Endothelial cell of hepatic sinusoid (primary cell): ENCODE results near the gene SLIT1.

Experiments
- in situ Hi-C: cut with HindIII; loops from 2 replicates; pipeline ENCODE4 v1.10.0; 2017; ENCODE audit warnings: low sequenced_read_pairs

The SLIT1 gene

GRCh38 chr10:97204826-97205679 lies 19.3 kb upstream of the SLIT1 start:
- in situ Hi-C loops, result no loop called here

- in situ Hi-C loops, result no loop called here
Observed at GRCh38 chr10:97203220-97203619, 17.5 kb upstream of the SLIT1 start.

GRCh38 chr10:97200616-97201015 lies 14.9 kb upstream of the SLIT1 start:
- in situ Hi-C loops, result no loop called here

- in situ Hi-C loops, result no loop called here
Observed at GRCh38 chr10:97199152-97199551, 13.4 kb upstream of the SLIT1 start.

DNA sequence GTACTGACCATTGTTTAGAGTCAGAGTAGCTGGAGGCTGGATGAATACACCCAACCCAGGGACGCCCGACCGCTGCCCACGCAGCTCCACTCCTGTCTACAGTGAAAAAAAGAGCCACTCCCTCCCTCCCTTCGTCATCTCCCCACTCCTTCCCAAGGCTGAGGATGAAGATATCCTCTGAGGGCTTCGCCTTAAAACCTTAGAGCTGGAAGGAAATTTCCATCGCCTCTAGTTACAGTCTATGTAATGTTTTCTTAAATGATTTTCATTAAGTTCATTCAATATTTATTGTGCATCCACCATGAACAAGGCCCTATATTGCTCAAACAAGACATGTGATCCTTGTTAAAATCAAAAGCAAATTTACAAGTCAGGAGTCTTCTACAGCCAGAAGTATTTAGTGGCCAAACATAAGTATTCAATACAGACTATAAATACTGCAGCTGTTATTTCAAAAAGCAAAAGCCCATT lies 11.3 kb upstream of the SLIT1 start:
- in situ Hi-C loops, result no loop called here

- in situ Hi-C loops, result no loop called here
Observed at GRCh38 chr10:97196223-97197029, 10.7 kb upstream of the SLIT1 start.

DNA sequence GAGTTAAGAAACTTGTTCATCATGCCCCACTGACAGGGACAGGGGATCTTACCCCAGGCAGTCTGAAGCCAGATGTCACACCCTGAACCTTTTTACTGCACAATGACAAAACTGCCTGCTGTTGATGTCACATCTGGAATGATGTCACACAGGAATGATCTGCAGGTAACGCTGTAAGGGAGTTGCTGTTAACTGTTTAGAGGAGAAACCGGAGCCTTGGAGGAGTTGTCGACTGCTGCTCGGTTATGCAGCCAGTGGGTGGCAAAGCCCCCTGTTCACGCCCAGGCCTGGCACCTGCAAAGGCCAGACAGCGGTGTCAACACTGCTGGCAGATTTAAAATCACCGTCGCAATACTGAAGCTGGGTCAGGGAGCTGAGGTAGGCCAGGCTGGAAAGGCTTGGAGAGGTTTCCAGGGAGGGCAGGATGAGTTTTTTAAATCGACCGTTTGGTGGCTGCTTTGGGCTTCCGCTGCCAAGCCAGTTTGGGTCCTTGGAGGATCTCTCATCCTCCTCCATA lies 10.0 kb upstream of the SLIT1 start:
- in situ Hi-C loops, result no loop called here

DNA sequence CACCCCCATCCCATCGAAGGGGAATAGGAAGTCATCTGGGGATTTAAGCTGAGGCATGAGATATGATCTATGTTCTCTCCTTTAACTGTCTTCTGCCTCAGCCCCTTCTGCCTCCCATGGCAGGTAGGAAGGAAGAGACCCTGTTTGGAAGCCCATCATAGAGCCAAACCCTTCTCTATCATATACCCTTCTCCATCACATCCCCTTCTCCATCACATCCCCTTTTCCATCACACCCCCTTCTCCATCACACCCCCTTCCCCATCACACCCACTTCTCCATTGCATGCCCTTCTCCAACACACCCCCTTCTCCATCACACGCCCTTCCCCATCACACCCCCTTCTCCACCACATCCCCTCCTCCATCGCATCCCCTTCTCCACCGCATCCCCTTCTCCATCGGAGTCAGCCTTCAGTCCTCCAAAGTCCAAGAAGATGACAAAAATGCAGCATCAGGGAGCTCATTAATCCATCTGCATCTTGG lies 7.2 kb upstream of the SLIT1 start:
- in situ Hi-C loops, result no loop called here

DNA sequence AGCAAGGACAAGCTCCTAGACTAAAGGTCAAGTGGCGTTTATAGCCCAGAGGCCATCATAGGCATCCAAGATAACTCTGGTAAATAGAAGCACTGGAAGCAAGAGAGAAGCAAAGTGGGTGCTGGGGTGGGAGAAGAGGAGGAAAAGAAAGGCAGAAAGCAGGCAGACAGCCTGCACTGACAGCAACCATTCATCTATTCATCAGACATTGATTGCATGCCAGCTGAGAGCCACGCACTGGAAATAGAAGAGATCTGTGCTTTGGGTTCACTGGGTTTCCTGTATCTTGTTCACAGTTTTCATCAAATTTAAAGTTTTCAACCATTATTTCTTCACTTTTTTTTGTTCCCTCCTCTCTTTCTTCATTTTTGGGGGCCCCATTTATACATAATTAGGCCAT lies 4.7 kb upstream of the SLIT1 start:
- in situ Hi-C loops, result no loop called here

DNA sequence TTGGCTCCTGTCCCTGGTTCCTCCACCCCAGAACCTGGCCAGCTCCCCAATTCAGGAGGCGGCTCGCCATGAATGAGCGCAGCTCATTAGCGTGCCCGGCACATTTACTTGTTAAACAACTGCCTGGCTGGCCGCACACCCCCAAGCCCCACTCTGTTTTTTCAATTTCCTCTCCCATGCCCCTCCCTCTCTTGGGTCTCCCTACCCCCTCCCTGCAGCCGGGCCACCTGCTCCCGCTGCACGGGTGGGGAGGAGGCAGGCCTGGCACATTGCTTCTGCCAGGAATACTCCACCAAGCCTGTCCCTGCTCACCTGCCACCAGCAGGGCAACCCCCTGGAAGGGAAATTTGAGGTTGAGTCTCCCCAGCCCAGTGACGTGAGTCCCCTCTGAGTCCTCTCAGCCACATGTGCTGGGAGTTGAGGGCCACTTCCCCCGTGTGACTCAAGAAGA lies 2.5 kb upstream of the SLIT1 start:
- in situ Hi-C loops, result no loop called here

GRCh38 chr10:97186911-97187310 lies 1.2 kb upstream of the SLIT1 start:
- in situ Hi-C loops, result no loop called here

GRCh38 chr10:97184971-97185325 lies 811 bp downstream of the SLIT1 start:
- in situ Hi-C loops, result no loop called here

DNA sequence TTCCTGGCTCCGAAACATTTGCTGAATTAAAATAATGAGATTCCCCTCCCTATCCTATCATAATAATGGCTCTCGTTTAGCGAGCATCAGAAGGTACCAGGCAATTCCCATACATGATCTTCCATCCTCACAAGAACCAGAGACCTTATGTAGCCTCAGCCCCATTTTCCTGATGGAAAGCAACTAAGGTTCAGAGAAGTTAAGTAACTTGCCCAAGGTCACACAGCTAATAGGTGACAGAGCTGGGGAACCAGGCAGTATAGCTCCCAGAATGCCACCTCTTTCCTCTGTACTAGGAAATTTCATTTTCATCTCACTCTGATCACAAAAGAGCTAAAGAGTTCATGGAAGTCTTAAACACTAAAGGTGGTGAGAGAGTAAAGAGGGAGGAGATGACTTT lies 2.4 kb downstream of the SLIT1 start:
- in situ Hi-C loops, result no loop called here

GRCh38 chr10:97182288-97182990 lies 3.3 kb downstream of the SLIT1 start:
- in situ Hi-C loops, result no loop called here

GRCh38 chr10:97180986-97181385 lies 4.8 kb downstream of the SLIT1 start:
- in situ Hi-C loops, result no loop called here

GRCh38 chr10:97180363-97180755 lies 5.4 kb downstream of the SLIT1 start:
- in situ Hi-C loops, result no loop called here

DNA sequence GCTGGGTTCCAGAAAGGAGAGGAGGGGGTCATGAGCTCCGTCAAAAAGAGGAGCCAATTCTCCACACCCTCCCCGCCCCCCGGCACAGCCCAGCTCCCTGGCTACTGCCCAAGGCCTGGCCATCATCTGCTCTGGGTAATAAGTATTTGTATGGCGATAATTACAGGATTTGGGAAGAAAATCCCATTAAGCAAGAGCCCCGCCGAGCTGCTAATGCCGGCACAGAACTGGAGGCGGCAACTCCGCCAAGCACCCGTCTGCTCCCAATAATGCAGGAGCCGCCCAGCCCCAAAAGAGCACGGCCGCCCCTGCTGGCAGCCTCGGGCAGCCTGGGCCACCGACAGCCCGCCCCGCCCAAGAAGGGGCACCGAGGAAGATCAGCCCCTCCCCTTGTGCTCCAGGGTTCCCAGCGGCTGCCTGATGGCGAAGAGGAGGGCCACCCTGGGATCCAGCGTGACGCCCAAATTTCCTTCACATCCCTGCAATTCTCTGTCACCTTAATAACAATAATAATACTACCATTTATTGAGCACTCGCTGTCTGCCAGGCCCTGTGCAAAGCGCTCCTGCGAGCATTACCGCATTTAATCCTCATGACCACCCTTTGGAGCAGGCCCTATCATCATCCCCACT lies 5.9 kb downstream of the SLIT1 start:
- in situ Hi-C loops, result no loop called here

GRCh38 chr10:97179311-97179710 lies 6.4 kb downstream of the SLIT1 start:
- in situ Hi-C loops, result no loop called here

DNA sequence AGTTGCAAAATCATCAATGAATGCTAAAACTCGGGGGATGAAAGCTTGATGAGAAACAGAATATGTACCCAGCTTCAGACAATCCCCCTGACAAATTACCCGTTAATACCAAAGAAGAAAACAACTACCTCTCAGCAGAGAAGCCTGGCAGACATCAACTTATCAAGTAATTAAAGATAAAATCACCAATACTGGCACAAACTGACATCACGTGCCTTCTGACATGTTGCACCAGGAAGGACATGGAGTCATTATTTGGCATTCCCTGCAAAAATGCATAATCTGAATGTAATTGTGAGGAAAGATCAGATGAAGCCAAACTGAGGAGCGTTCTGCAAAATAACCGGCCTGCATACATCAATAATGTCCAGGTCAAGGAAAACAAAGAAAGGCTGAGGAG lies 7.7 kb downstream of the SLIT1 start:
- in situ Hi-C loops, result no loop called here

DNA sequence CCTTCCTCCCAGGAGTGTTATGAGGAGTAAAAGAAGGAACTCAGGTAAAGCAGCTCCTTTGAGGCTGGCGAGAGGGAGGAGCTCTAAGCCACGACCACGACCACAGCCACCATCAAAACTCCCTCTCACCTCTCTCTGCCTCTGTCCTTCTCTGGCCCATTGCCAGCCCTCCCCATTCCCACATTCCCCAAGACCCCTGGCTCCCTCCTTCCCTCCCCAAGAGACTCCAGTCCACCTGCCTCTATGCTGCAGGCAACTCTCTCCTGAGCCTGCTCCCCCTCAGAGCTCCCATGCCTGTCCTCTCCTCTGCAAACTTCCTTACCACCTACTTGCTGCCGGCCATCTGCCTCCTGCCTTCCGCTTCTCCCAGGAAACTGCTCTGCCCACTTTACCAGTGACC lies 9.5 kb downstream of the SLIT1 start:
- in situ Hi-C loops, result no loop called here

GRCh38 chr10:97175586-97175985 lies 10.2 kb downstream of the SLIT1 start:
- in situ Hi-C loops, result no loop called here
